ENCODE measurements around the gene CCDC27. TPM values are rescaled to one million over a fixed set of nuclear protein-coding genes. Genes with fewer than 3 reads are reported as not detected.

The CCDC27 gene
- total RNA-seq, 4 donors from 2014 or later, result not detected

DNA sequence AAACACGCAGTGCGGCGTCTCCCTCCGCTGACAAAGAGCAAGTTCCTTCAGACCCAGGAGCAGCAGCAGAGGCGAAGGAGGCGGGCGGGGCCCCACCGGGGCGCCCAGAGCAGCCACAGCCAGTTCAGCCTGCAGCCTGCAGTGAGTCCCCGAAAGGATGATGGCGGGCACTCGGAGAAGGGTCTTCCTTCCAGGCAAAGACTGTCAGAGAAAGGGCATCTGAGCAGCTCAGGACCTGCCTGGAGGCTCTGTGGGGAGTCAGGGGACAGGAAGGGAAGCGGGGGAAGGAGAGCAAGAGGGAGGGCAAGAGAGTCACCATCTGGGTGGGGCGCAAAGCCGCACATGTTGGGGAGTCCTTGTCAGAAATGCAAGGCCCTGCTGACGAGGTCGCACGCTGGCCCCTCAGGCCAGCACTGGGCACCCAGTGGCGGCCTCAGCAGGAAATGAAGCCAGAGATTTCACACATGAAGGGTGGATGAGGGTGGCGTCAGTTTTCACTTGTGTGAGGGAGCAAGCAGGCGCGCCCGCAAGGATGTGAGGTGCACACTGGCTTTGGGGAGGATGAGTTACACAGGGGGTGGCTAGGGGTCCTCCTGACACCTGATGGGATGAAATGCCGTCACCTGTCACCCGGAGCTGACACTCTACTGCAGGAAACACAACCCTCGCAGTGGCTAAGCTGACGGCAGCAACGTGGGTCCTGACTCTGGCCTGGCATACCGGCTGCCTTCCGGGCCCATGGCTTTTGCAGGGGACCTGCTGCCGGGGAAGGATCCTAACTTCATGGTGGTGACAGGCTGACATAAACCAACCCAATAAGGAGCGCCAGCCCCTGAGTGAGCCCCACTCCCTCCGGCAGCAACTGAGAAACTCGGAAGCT lies 37.4 kb downstream of the CCDC27 start:
- DNase-seq, result no peak
- H3K27ac ChIP-seq, result no peak overlapping the region
- H3K36me3 ChIP-seq, result no peaks in the 10 kb centered on the region
- no peak for TF ChIP-seq POLR2A (IDR thresholded peaks at IDR 0.05)
- TF ChIP-seq, protein P1, sequence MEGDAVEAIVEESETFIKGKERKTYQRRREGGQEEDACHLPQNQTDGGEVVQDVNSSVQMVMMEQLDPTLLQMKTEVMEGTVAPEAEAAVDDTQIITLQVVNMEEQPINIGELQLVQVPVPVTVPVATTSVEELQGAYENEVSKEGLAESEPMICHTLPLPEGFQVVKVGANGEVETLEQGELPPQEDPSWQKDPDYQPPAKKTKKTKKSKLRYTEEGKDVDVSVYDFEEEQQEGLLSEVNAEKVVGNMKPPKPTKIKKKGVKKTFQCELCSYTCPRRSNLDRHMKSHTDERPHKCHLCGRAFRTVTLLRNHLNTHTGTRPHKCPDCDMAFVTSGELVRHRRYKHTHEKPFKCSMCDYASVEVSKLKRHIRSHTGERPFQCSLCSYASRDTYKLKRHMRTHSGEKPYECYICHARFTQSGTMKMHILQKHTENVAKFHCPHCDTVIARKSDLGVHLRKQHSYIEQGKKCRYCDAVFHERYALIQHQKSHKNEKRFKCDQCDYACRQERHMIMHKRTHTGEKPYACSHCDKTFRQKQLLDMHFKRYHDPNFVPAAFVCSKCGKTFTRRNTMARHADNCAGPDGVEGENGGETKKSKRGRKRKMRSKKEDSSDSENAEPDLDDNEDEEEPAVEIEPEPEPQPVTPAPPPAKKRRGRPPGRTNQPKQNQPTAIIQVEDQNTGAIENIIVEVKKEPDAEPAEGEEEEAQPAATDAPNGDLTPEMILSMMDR (IDR thresholded peaks at IDR 0.05), result no peak
- no peaks in the 10 kb centered on the region for H3K27me3 ChIP-seq
- no peak overlapping the region for H3K4me3 ChIP-seq
- H3K4me1 ChIP-seq, result peaks cover 0 to 12% of the 10 kb centered on the region in 2 donors
- H3K9me3 ChIP-seq, result no peaks in the 10 kb centered on the region
- intact Hi-C loops (cut with DNase I; ENCODE audit: low total_unique reads), result no loop called here

- Histone ChIP-seq H3K27ac (no peak overlapping the region), H3K27me3 (no peaks in the 10 kb centered on the region), H3K36me3 (no peaks in the 10 kb centered on the region), H3K9me3 (no peaks in the 10 kb centered on the region), H3K4me1 (peaks cover 0 to 21% of the 10 kb centered on the region in 2 donors), H3K4me3 (no peak overlapping the region)
- DNase-seq, result no peak
- intact Hi-C loops (cut with DNase I; ENCODE audit: low total_unique reads), result no loop called here
- no peak for TF ChIP-seq POLR2A (IDR thresholded peaks at IDR 0.05)
- TF ChIP-seq, protein P1 (IDR thresholded peaks at IDR 0.05), result no peak
These were observed 38.3 kb downstream of the CCDC27 start for GRCh38 chr1:3790500-3790923.

GRCh38 chr1:3790952-3791351 lies 38.7 kb downstream of the CCDC27 start:
- peaks cover 0 to 22% of the 10 kb centered on the region in 2 donors for H3K4me1 ChIP-seq
- TF ChIP-seq POLR2A (IDR thresholded peaks at IDR 0.05), result no peak
- TF ChIP-seq, protein P1 (IDR thresholded peaks at IDR 0.05), result no peak
- no peak overlapping the region for H3K4me3 ChIP-seq
- no peaks in the 10 kb centered on the region for H3K9me3 ChIP-seq
- intact Hi-C loops (cut with DNase I; ENCODE audit: low total_unique reads), result no loop called here
- H3K27ac ChIP-seq, result no peak overlapping the region
- no peaks in the 10 kb centered on the region for H3K27me3 ChIP-seq
- no peaks in the 10 kb centered on the region for H3K36me3 ChIP-seq
- no peak for DNase-seq

- no peaks in the 10 kb centered on the region for H3K9me3 ChIP-seq
- no peaks in the 10 kb centered on the region for H3K27me3 ChIP-seq
- intact Hi-C loops (cut with DNase I; ENCODE audit: low total_unique reads), result no loop called here
- H3K4me1 ChIP-seq, result peaks cover 0 to 18% of the 10 kb centered on the region in 2 donors
- peak overlapping the region in 1 of 2 donors; percentile 54 for H3K27ac ChIP-seq
- no peak for DNase-seq
- H3K36me3 ChIP-seq, result no peaks in the 10 kb centered on the region
- peak overlapping the region; percentile 63 to 96 for H3K4me3 ChIP-seq
- TF ChIP-seq POLR2A (IDR thresholded peaks at IDR 0.05), result no peak
- TF ChIP-seq, protein P1 (IDR thresholded peaks at IDR 0.05), result no peak
These were observed 43.4 kb downstream of the CCDC27 start for GRCh38 chr1:3795453-3796214.
